Myocyte (in vitro differentiated cells): ENCODE data around the gene IMP4. TPM values are rescaled to one million over a fixed set of nuclear protein-coding genes. Genes with fewer than 3 reads are reported as not detected.

Source experiments
- DNase-seq: peaks from one replicate; pipeline ENCODE4 v3.0.0-alpha.2; 2012; ENCODE audit warnings: low read depth
- total RNA-seq: library from RNA; depleted of rRNA; stranded (reverse); fragments of >200 nt; gene quantifications from 2 replicates; pipeline ENCODE4 v1.2.3, GENCODE V29; 2014

Gene IMP4
- total RNA-seq, 1 donor from 2014 or later = 104 TPM

DNA sequence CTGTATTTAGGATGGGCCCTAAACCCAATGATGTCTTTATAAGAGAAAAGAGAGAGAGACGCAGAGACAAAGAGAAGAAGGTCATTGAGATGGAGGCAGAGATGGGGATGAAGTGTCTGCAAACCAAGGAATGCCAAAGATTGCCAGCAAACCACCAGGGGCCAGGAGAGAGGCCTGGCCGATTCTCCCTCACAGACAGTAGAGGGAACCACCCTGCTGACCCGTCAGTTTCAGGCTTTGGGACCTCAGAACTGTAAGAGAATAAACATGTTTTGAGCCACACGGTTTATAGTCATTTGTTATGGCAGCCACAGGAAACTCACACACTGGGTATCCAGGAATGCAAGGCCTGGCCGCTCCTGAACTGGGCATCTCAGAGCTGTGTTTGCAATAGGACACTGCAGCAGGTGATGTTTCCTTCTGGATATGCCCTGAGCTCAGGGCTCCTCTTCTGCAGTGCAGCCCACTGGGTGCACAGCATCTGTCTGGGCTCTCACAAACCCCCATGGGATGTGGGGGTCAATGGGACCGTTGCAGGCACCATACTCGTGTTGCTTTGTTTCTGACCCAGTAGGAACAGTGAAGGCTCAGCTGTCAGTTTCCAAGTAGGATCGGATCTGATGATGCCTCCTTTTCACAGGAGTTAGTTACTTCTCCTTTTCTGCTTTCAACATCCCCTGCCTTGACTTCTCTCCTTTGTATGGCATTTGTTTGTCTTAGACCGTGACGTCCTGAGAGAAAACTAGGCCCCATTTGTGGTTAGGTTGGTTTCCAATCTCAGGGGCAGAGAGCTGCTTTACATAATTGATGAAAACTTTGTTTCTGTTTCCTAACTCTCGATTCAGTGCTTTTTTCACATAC is 34.0 kb downstream of the IMP4 start:
- DNase-seq = no peak

DNA sequence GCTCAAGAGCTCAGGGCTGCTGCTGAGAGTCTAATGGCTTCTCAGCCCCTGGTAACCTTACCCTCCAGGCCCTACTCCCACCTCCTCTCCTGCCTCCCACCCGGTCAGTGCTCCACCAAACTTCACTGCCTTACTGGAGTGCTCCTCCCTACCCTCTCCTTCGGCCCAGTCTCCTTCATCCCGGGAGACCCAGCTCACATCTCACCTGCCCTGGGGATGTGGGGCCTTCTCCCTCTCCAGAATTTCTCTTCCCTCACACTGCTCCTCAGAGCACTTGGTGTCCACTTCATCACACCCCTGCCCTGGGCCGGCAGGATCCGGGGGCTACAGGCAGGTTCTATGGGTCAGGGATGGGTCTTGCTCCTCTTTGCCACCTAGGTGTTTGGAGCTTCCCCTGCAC is 34.8 kb downstream of the IMP4 start:
- DNase-seq = no peak

DNA sequence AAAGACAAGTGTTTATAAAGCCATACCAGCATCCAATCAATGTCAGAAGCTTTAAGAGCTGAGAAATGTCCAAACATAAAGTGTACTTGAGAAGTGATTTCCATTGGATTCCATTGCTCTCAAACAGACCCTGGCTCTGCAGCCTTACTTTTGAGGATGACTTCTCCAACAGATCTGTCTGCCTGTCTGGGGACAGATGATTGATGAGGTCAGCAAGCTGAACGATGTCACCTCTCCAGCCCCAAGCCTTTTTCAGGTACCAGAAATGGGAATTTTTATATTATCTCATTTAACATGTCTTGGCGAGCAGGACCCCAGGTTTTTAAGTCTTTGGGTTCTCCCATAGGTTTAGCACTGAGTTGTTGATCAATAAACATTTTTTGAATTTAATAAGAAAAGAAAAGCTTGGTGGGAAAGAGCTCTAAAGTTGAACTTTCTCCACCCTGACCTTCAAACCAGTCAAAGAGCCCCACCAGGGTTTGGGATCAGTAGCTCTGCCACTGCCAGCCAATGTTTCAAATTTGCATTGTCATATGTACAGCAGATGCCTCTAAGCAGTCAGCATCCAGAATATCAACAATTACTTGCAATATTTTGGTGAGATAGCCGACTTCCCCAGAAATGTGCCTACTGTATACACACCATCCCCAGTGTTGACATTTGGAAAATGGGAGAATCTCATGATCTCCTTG is 35.7 kb downstream of the IMP4 start:
- DNase-seq = no peak

DNA sequence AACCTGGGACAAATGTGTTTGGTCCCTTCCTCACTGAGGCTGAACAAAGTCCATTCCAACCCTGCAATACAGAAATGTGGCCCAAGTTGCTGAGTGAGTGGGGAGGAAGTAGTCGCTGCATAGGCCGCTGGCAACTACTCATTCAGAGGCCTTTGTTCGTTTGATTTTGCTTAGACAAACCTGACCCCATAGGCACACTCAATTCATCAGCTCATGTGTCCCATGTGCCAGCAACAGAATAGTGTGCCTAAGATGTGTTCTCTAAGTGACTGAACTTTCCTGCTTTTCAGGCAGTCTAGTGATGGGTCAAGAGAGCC is 36.2 kb downstream of the IMP4 start:
- no peak for DNase-seq

DNA sequence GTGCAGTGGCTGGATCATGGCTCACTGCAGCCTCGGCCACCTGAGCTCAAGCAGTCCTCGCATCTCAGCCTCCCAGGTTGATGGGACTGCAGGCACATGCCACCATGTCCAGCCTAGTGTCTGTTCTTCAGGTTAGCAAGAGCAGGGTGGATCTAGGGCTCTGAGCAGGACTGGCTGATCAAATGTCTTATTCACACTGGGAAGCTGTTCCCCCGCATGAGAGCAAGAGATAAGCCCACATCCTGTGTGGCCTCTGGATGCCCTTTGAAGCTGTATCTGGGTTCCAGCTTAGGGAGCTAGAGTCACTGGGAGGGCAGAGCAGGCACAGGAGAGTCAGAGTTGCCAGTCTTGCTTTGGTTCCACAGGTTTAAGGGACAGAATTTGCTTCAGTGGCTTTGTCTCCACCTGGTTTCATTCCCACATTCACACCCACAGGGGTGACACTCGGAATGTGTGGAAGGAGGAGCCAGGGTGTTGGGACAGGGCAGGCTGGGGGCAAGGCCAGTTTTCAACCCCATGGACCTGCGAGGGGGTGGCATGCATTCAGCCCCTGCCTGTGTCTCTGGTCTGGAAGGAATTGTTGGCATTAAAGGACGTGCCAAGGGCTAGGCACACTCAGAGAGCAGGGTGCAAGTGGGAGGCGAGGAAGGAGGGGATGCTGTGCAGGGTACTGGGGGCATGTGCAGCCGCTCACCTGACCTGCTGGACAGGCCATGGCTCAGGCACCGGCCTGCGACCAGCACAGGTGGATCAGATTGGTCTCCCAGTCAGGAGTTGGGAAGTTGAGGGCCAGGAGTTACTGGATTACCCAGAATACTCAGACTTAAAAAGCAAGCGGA is 37.6 kb downstream of the IMP4 start:
- no peak for DNase-seq

DNA sequence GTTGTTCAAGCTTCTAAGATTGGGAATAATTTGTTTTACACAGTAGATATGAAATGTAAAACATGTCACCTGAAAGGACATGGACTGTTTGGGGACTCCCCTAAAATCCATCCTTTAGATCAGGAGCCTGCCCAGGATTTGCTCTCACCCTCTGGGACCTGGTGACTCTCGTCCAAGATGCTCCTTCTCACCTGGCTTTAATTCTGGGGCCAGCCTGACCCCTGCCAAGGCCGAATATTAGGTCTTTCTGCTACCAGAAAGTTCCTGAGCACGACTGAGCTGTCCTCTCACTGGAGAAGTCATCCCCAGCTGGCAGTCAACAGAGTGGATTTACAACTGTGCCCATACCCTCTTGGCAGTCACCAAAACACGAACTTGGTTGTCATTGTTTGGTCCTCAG is 38.4 kb downstream of the IMP4 start:
- DNase-seq = no peak

DNA sequence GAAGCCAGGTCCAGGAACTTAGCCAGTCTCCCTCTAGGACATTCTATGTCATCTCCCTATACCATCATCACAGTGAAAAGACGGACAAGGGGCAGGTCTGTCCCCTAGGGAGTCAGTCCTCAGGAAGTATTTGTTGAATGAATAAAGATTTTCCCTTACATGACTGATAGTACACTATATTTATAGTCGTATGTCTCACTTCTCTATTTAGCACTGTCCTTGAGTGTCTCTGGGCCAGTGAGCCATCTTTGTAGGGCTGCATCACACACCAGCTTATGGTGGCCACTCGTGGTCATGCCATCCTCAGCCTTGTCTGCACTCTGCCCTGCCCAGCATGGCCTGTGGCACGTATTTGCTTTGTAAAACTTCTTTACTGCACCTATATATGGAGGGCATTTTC is 38.9 kb downstream of the IMP4 start:
- DNase-seq = no peak

DNA sequence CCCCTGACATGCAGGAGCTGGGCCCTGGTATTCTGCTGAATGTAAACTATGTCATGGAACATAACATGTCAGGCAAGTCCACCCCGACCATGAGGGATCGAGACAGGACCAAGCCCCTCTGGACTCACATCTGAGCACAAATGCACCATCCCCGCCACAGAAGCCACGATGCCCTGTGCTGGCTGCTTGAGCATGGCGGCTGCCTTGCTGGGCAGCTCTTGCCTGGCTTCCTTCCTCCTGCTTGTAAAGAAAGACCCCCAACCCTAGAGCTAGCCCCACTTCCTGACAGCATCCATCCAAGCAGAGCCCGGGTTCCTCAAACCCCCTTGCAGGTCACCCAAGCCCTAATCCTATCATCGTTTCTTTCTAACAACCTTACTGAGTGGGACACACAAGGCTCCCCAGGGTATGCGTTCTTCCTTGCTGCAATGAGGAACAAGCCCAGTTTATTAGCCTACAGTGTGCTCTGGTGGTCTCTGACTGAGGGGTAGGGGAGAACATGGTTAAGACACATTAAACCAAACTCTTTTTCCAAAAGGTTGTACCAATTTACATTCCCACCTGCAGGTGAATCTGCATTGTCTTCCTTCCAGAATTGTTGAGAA is 39.7 kb downstream of the IMP4 start:
- no peak for DNase-seq

DNA sequence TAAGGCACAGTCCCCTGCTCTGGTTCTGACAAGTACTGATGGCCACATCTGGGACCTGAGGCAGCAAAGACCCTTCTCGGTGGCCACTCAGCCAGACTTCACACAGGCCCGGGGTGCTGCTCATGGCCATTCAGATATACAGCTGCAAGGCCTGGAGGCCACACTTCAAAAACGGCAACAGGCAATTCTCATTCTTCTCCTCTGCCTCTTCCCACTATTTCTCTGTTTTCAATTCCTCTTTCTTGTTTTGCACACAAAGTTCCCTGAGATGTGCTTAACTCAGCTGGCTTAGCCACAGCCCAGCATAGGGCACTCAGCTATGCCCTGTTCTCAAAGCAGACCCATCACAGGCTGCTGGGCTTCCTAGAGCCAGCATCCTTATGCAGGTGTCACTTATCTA is 43.0 kb downstream of the IMP4 start:
- DNase-seq = no peak

DNA sequence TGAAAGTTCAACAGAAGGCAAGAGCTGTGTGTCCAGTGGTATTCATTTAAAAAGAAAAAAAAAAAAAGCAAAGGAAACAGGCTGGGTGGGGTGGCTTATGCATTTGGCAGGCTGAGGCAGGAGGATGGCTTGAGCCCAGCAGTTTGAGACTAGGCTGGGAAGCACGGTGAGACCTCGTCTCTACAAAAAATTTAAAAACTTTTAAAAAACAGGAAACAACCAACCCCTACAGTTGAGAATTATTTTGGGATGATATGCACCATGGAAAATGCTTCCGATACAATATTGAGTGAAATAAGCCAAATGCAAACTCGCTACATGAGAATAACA is 44.3 kb downstream of the IMP4 start:
- no peak for DNase-seq

DNA sequence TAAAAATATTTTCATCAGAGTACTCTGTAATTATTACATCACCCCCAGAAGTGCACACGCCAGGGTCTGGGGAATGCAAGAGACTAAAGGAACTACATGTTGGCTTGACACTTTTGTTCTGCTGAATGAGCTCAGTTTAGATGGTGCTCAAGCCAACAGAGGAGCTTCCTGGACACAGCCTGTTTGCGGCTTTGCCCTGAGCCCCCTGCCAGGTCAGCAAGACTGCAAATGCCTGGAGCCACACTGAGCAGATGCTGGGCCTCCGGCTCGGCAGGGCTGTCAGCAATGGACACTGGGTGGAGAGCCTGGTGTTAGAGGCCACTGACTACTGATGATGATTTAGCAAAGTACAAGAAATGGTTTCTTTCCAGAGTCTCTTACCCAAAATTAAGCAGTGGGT is 45.1 kb downstream of the IMP4 start:
- no peak for DNase-seq

DNA sequence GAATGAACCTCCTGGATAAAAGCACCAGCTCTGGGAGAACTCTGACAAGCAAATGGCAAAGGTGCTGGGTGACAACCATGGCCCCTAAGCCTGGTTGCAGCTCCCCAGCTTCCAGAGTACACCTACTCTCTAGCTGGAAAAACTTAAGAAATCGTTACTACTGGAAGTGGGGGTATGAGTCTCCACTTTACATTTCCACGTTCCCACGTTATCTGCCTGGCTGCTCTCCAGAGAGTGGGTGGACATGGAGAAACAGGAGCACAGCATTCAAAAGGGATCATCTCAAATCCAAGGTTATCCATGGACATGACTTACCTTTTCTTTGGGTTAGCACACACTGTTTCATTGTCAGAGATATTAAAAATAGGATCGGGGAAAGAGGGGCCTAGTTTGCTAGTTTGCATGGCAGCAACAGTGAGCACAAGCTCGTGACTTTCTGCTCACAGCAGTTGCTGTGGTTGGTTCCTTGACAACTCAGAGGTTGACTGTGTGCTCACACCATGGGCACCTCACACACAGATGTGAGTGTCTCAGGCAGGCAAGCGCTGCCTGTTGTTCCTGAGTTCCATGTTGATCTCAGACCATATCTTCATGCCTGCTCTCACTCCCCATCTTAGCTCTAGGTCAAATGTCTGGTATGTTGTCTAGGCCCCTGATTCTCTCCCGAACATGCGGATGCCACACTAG is 45.7 kb downstream of the IMP4 start:
- no peak for DNase-seq

DNA sequence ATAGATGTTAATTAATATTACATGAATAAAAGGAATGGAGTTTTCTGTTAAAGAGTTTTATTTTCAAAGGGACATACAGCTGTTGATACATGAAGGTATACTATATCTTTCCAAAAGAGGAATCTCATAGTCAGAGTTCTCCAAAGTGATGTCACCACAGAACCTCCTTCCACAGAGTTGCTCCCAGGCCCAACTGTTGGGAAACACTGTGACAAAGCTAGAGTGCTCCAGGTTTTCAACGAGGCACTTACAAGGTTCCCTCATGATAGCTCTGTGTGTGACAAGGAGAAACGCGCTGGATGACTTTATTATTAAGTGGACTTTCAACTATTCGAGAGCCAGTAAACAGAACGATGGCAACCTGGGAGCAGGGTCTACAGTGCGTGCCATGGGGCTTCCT is 46.7 kb downstream of the IMP4 start:
- no peak for DNase-seq

DNA sequence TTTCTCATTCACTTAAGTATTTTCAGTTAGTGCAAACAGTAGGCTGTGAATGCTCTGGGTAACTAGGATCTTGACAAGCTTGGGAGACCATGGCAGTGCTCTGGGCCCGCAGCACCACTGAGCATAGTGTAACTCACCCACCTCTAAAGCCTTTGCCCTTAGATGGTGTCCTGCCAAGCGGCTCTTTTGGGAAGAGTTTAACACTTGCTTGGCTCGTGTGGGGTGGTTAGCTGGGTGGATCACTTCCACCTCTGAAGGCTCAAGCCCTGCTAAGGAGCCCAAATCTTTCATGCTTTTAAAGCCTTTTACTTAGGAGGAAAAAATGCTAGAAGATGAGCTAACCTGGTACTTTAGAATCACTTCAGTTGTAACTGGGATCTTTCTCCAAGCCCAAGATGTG is 47.1 kb downstream of the IMP4 start:
- no peak for DNase-seq

DNA sequence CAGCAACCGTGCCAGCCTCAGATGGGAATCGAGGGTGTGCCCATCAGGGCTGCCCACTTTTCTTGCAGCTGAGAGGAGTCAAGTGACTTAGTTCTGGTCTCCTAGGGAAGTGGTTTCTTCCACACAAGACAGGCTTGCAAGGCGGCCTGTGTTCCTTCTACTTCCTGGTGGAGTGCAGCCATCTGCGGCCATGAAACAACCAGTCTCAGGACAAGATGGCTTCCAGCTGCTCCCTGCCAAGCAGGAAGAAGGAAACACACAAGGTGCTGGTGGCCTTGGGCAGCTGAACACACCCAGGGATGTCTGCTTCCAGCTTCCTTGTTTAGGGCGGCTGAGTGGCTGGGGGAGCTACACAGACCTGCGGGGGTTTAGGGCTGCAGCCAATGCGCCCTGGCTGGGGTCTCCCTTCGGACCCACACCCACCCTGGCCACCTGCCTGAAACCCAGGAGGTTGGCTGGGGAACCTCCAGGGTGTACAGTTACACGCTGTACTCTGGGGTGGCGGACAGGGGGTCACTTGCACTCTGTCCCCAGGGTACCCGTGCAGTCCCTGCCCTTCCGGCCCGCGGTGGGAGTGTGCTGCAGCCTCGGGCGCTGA is 47.9 kb downstream of the IMP4 start:
- DNase-seq = no peak

DNA sequence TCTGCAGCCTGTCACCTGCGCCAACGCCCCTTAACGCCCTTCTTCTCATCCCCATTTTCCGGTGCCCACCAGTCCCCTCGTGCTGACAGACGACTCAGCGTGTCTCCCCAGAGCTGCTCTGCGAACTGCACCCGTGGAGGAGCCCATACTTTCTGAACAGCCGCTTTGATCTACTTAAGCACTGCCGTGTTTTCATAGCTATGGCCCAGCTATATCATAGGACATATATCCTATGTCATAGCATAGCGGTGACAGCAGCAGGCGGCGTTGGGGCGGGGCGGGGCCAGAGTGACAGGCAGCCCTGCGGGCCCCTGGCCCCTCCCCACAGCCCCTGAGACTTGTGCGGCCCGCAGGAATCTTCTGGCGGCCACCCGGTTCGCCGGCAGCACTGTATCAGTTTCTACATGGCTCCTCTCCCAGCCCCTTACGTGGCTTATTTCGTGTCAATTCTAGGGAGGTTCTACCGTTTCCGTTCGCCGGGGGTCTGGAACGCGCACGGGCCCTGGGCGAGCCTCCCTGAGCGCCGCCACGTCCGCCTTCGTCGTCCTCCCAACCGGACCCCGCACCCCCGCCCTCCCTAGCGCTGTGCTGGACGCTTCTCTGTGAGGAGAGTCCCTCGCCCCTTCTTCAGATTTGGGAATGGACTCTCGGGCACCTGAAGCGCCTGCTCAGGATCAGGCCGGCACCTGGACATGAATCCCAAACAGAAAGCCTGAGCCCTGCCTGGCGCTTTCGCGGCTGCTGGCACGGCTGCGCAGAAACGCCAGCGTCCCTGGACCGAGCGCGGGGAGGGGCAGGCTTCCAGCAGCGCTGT is 48.6 kb downstream of the IMP4 start:
- peak; percentile 76 for DNase-seq

DNA sequence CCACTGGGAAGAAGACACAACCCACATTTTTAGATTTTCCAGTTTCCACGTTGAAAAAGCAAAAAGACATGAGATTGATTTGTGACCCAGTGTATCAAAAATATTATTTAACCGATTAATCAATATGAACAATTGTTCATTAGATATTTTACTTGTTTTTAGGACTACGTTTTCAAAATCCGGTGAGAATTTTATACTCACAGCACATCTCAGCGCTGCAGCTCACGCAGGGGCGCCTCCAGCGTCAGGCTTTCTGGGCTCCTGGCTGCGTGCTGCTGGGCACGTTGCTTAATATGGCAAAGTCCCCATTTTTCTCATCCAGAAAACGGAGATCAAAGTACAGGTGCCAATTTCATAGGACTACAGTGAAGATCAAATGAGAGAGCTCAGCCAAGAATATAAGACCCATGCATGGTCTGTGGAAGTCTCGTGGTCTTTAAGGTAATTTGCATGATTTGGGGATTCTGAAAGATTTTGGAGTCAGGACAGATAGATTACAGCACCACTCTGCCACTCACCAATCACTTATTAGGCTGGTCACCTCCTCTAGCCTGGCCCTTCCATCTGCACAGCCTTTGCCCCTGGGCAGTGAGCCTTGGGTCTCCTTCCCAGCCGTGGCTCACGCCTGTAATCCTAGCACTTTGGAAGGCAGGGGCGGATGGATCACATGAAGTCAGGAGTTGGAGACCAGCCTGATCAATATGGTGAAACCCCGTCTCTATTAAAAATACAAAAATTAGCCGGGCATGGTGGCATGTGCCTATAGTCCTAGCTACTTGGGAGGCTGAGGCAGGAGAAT is 49.4 kb downstream of the IMP4 start:
- no peak for DNase-seq

DNA sequence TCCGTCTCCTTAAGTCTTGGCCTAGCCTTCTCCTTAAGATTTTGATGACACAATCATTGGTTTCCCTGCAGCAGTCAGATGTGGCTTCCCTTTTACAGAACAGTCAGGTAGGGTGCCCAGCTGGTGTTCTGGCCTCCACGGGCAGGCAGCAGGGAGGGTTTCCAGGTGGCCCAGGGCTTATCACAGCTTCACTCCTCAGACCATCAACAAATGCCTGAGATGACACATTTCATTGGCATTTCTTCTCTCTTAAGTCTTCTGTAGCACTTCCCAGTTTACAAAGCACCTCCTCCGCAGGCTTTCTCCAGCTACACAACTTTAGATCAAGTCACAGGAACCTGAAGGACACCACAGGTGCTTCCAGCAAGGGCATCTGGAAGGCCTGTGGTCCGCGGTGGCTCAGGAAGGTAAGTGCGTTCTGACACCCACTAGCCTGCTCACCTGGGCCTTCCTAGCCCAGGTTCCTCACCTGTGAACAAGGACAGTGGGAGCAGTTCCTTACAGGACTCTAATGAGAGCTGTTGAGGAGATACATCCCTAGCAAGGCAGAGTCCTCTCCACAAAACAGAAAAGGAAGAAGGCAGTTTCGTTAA is 50.7 kb downstream of the IMP4 start:
- DNase-seq = no peak
